Measurements from ENCODE around the gene S100A5.

The S100A5 gene

GRCh38 chr1:153503766-153504165 is 37.0 kb downstream of the S100A5 start:
- DNase-seq = no peak

- DNase-seq = no peak
Measured at GRCh38 chr1:153498746-153499145, 42.0 kb downstream of the S100A5 start.

GRCh38 chr1:153495536-153495935 is 45.2 kb downstream of the S100A5 start:
- DNase-seq = no peak

- DNase-seq = peak; percentile 89
Measured at GRCh38 chr1:153494976-153495535, 45.7 kb downstream of the S100A5 start.

- no peak for DNase-seq
Measured at GRCh38 chr1:153493343-153493960, 47.3 kb downstream of the S100A5 start.

- DNase-seq = no peak
Measured at GRCh38 chr1:153490272-153491051, 50.3 kb downstream of the S100A5 start.

GRCh38 chr1:153488731-153489130 is 52.0 kb downstream of the S100A5 start:
- DNase-seq = no peak

- DNase-seq = no peak
Measured at GRCh38 chr1:153487707-153488106, 53.0 kb downstream of the S100A5 start.
